Hepatocyte (in vitro differentiated cells): Measurements from ENCODE around the gene TSPEAR. TPM values are rescaled to one million over a fixed set of nuclear protein-coding genes. Genes with fewer than 3 reads are reported as not detected.

Source experiments
- DNase-seq: peaks from one replicate; pipeline ENCODE4 v3.0.0-alpha.2; 2016; ENCODE audit warnings: low spot score
- H2AFZ ChIP-seq: fragments of 200-600 bp; sonication (generic); 2 replicates; pipeline ENCODE4 v1.6.0; 2016; ENCODE audit warnings: antibody characterized with exemption, mild to moderate bottlenecking
- H3K27ac ChIP-seq: fragments of 200-600 bp; sonication (generic); 2 replicates; pipeline ENCODE4 v1.5.1; 2016; ENCODE audit warnings: mild to moderate bottlenecking
- H3K27me3 ChIP-seq: fragments of 200-600 bp; sonication (generic); 2 replicates; pipeline ENCODE4 v1.6.1; 2016
- H3K36me3 ChIP-seq: fragments of 200-600 bp; sonication (generic); replicated peaks from 2 replicates; pipeline ENCODE4 v1.5.1; 2016; ENCODE audit warnings: low read depth; ENCODE audit not compliant: insufficient read depth
- H3K4me1 ChIP-seq: fragments of 200-600 bp; sonication (generic); 2 replicates; pipeline ENCODE4 v1.5.1; 2016; ENCODE audit warnings: mild to moderate bottlenecking, moderate library complexity; ENCODE audit not compliant: insufficient read depth
- H3K4me2 ChIP-seq: fragments of 200-600 bp; sonication (generic); 2 replicates; pipeline ENCODE4 v1.6.0; 2016
- H3K4me3 ChIP-seq: fragments of 200-600 bp; sonication (generic); 2 replicates; pipeline ENCODE4 v1.5.1; 2016; ENCODE audit warnings: mild to moderate bottlenecking
- H3K79me2 ChIP-seq: fragments of 200-600 bp; sonication (generic); 2 replicates; pipeline ENCODE4 v1.6.0; 2017; ENCODE audit warnings: mild to moderate bottlenecking
- H3K9me2 ChIP-seq: fragments of 200-600 bp; sonication (generic); replicated peaks from 2 replicates; pipeline ENCODE4 v1.6.0; 2017; ENCODE audit warnings: mild to moderate bottlenecking; ENCODE audit not compliant: insufficient read depth
- H3K9me3 ChIP-seq: fragments of 200-600 bp; sonication (generic); 2 replicates; pipeline ENCODE4 v1.5.1; 2016; ENCODE audit warnings: low read depth, mild to moderate bottlenecking
- H4K20me1 ChIP-seq: fragments of 200-600 bp; sonication (generic); 2 replicates; pipeline ENCODE4 v1.6.0; 2016; ENCODE audit warnings: mild to moderate bottlenecking; ENCODE audit not compliant: insufficient read depth, poor library complexity, severe bottlenecking
- EZH2 ChIP-seq: fragments of 200-600 bp; sonication (generic); IDR thresholded peaks from 2 replicates; pipeline ENCODE4 v1.6.1; 2016; ENCODE audit warnings: antibody characterized with exemption, mild to moderate bottlenecking, borderline replicate concordance
- EZH2phosphoT487 ChIP-seq: fragments of 200-600 bp; sonication (generic); IDR thresholded peaks from one replicate; pipeline ENCODE4 v1.6.1; 2018; ENCODE audit warnings: antibody characterized with exemption, mild to moderate bottlenecking, low read depth, moderate library complexity; ENCODE audit not compliant: unreplicated experiment, severe bottlenecking
- WGBS: methylation state at CpG from one replicate; pipeline ENCODE4 v1.1.6; 2016; ENCODE audit warnings: low lambda C conversion rate; ENCODE audit errors: missing lambda C conversion rate; 5-methylcytosine and 5-hydroxymethylcytosine counted together
- polyA plus RNA-seq: library from polyadenylated mRNA; unstranded; fragments of >200 nt; fragmentation: Nextera tagmentation; extraction: Ambion mirVana; gene quantifications from 2 replicates; pipeline ENCODE4 v1.2.1, GENCODE V29; 2016
- total RNA-seq: library from RNA; depleted of rRNA; stranded (reverse); fragments of >200 nt; gene quantifications from 2 replicates; pipeline ENCODE4 v1.2.3, GENCODE V29; 2014
- TF ChIP-seq, protein P1 (sequence below): fragments of 200-600 bp; sonication (generic); IDR thresholded peaks from 2 replicates; pipeline ENCODE4 v1.5.1; 2016; ENCODE audit warnings: antibody characterized with exemption, mild to moderate bottlenecking; ENCODE audit not compliant: poor library complexity

TSPEAR gene
- total and polyA plus RNA-seq, 2 experiments from 2014 or later, result 0.35 TPM; not detected in 1

DNA sequence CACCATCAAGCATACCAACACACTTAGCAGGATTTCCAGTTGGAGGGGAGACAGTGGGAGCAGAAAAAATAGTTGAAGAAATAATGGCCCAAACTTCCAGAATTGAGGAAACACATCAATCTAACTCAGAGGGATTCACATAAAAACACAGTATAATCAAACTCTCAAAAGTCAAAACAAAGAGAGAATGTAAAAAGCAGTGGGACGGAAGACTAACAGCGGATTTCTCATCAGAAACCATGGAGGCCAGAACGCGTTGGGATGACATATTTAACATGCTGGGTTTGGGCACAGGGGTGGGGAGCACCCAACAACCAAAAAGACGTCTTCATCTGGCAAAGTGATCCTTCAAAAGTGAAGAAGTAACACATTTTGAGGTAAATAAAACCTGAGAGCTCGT lies 91.5 kb downstream of the TSPEAR start:
- no peaks in the 10 kb centered on the region for H3K9me2 ChIP-seq
- H2AFZ ChIP-seq, result no peak overlapping the region
- H3K36me3 ChIP-seq, result no peaks in the 10 kb centered on the region
- no peaks in the 10 kb centered on the region for H3K4me1 ChIP-seq
- WGBS, result 90% methylated on average over 6 of the region's 6 CpGs
- H3K27ac ChIP-seq, result no peak overlapping the region
- H3K9me3 ChIP-seq, result no peaks in the 10 kb centered on the region
- TF ChIP-seq, protein P1, sequence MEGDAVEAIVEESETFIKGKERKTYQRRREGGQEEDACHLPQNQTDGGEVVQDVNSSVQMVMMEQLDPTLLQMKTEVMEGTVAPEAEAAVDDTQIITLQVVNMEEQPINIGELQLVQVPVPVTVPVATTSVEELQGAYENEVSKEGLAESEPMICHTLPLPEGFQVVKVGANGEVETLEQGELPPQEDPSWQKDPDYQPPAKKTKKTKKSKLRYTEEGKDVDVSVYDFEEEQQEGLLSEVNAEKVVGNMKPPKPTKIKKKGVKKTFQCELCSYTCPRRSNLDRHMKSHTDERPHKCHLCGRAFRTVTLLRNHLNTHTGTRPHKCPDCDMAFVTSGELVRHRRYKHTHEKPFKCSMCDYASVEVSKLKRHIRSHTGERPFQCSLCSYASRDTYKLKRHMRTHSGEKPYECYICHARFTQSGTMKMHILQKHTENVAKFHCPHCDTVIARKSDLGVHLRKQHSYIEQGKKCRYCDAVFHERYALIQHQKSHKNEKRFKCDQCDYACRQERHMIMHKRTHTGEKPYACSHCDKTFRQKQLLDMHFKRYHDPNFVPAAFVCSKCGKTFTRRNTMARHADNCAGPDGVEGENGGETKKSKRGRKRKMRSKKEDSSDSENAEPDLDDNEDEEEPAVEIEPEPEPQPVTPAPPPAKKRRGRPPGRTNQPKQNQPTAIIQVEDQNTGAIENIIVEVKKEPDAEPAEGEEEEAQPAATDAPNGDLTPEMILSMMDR, result no peak
- TF ChIP-seq EZH2 (no peak), EZH2phosphoT487 (no peak)
- no peak for DNase-seq
- H3K4me2 ChIP-seq, result no peak overlapping the region
- H3K27me3 ChIP-seq, result no peaks in the 10 kb centered on the region
- no peaks in the 10 kb centered on the region for H3K79me2 ChIP-seq
- H4K20me1 ChIP-seq, result no peaks in the 10 kb centered on the region
- H3K4me3 ChIP-seq, result no peak overlapping the region

GRCh38 chr21:44618909-44619308 lies 92.5 kb downstream of the TSPEAR start:
- Histone ChIP-seq H2AFZ (no peak overlapping the region), H3K27me3 (no peaks in the 10 kb centered on the region), H3K4me1 (no peaks in the 10 kb centered on the region), H3K79me2 (no peaks in the 10 kb centered on the region), H3K9me3 (no peaks in the 10 kb centered on the region), H3K4me3 (no peak overlapping the region), H3K9me2 (no peaks in the 10 kb centered on the region), H3K4me2 (no peak overlapping the region), H3K36me3 (no peaks in the 10 kb centered on the region), H4K20me1 (no peaks in the 10 kb centered on the region), H3K27ac (no peak overlapping the region)
- no peak for DNase-seq
- TF ChIP-seq, protein P1, result no peak
- TF ChIP-seq EZH2phosphoT487 (no peak), EZH2 (no peak)
- 93% methylated on average over 3 of the region's 3 CpGs for WGBS

GRCh38 chr21:44618504-44618903 lies 92.9 kb downstream of the TSPEAR start:
- Histone ChIP-seq H3K79me2 (no peaks in the 10 kb centered on the region), H3K4me2 (no peak overlapping the region), H3K4me3 (no peak overlapping the region), H3K27me3 (no peaks in the 10 kb centered on the region), H3K4me1 (no peaks in the 10 kb centered on the region), H4K20me1 (no peaks in the 10 kb centered on the region), H3K9me2 (no peaks in the 10 kb centered on the region), H3K27ac (no peak overlapping the region), H3K9me3 (no peaks in the 10 kb centered on the region), H2AFZ (no peak overlapping the region), H3K36me3 (no peaks in the 10 kb centered on the region)
- TF ChIP-seq EZH2 (no peak), EZH2phosphoT487 (no peak)
- TF ChIP-seq, protein P1, result no peak
- WGBS, result 48% methylated on average over 4 of the region's 4 CpGs
- DNase-seq, result no peak

- WGBS, result 74% methylated on average over 8 of the region's 8 CpGs
- Histone ChIP-seq H3K9me3 (no peaks in the 10 kb centered on the region), H4K20me1 (no peaks in the 10 kb centered on the region), H3K9me2 (no peaks in the 10 kb centered on the region), H3K27me3 (no peaks in the 10 kb centered on the region), H3K4me1 (no peaks in the 10 kb centered on the region), H3K36me3 (no peaks in the 10 kb centered on the region), H3K79me2 (no peaks in the 10 kb centered on the region), H3K4me2 (no peak overlapping the region), H2AFZ (no peak overlapping the region), H3K27ac (no peak overlapping the region), H3K4me3 (no peak overlapping the region)
- TF ChIP-seq, protein P1, result no peak
- no peak for DNase-seq
These were observed 94.3 kb downstream of the TSPEAR start for GRCh38 chr21:44617071-44617501.
